Mucosa of descending colon (tissue), 3 donors: ENCODE results near the gene SCGB1D2. TPM values are rescaled to one million over a fixed set of nuclear protein-coding genes. Genes with fewer than 3 reads are reported as not detected.
A peak's percentile ranks its signal among the peaks of the same experiment; 100 is the strongest.

Experiments
- ATAC-seq: fragments of 200-7000 bp; cut with Tn5 transposase; one replicate; pipeline ENCODE4 v1.9.1; 2020; ENCODE audit warnings: mild to moderate bottlenecking, moderate library complexity
- DNase-seq, 3 donors: peaks; one replicate each; pipeline ENCODE4 v3.0.0-alpha.2; 2020
- H3K36me3 ChIP-seq: fragments of 200-600 bp; one replicate; pipeline ENCODE4 v1.8.0; 2021; ENCODE audit warnings: low read depth, mild to moderate bottlenecking
- H3K4me1 ChIP-seq: fragments of 200-600 bp; one replicate; pipeline ENCODE4 v1.8.0; 2021; ENCODE audit warnings: low read depth, mild to moderate bottlenecking
- H3K4me3 ChIP-seq: fragments of 200-600 bp; one replicate; pipeline ENCODE4 v1.8.0; 2021; ENCODE audit warnings: mild to moderate bottlenecking
- H3K9me3 ChIP-seq: fragments of 200-600 bp; one replicate; pipeline ENCODE4 v1.8.0; 2021; ENCODE audit warnings: mild to moderate bottlenecking
- CTCF ChIP-seq: fragments of 200-600 bp; IDR thresholded peaks from one replicate; pipeline ENCODE4 v1.8.0; 2022; ENCODE audit warnings: antibody characterized with exemption, mild to moderate bottlenecking
- intact Hi-C, 2 donors: fragments of 100-400 bp; cut with DNase I in 1 of 2; cut with micrococcal nuclease in 1 of 2; formaldehyde crosslinking; loops; one replicate each; pipeline versions ENCODE4 v1.11.0 to v1.11.1; 2022; cut with DNase I, micrococcal nuclease
- total RNA-seq, 3 donors: library from RNA; stranded (reverse); fragmentation: NEBNext Ultra II Directional in 2 of 3; extraction: Animal tissue kit (Norgen Biotek cat#: 25700) in 2 of 3; gene quantifications; one replicate each; pipeline versions ENCODE4 v1.2.1 to v1.2.4, GENCODE V29; 2021 to 2023
- donor health status: DM: no; HTN: no; CAD: no; lungs with moderate emphysema.
- donor health status: DM: no; HTN: no; CAD: no.
- donor health status: DM: no; HTN: yes; CAD: no.

Gene SCGB1D2
- total RNA-seq, 3 donors from 2014 or later: not detected

GRCh38 chr11:62264004-62264403, 22.0 kb downstream of the SCGB1D2 start:
- ATAC-seq (no peak), DNase-seq (no peak)
- no peak for TF ChIP-seq CTCF
- intact Hi-C loops: no loop called here
- Histone ChIP-seq H3K9me3 (no peaks in the 10 kb centered on the region), H3K4me1 (no peaks in the 10 kb centered on the region), H3K36me3 (no peaks in the 10 kb centered on the region), H3K4me3 (no peak overlapping the region)

DNA sequence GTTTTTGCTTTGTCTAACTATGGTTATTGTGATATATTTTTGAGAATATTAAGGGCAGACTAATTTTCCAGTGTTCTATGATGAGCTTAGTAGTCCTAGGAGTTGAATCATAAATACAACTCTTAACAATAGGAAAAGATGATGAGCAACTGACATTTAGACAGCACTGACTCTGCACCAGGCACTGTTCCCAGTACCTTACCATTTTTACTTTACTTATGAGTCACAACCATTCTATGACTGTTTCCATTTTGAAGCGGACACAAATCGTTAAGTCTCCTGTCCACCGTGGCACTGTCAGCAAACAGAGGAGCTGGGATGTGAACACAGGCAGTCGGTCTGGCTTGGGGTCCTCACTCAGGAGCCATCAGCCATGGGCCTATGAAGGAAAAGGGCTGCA, 24.5 kb downstream of the SCGB1D2 start:
- no peak for ATAC-seq
- no peak for TF ChIP-seq CTCF
- no peak for DNase-seq
- no peak overlapping the region for H3K4me3 ChIP-seq
- no peaks in the 10 kb centered on the region for H3K9me3 ChIP-seq
- intact Hi-C loops: no loop called here
- no peaks in the 10 kb centered on the region for H3K4me1 ChIP-seq
- no peaks in the 10 kb centered on the region for H3K36me3 ChIP-seq

GRCh38 chr11:62267050-62267449, 25.0 kb downstream of the SCGB1D2 start:
- DNase-seq: no peak
- no peak overlapping the region for H3K4me3 ChIP-seq
- no peaks in the 10 kb centered on the region for H3K4me1 ChIP-seq
- H3K9me3 ChIP-seq: no peaks in the 10 kb centered on the region
- TF ChIP-seq CTCF: no peak
- intact Hi-C loops: no loop called here
- no peak for ATAC-seq
- H3K36me3 ChIP-seq: no peaks in the 10 kb centered on the region

- ATAC-seq (no peak), DNase-seq (no peak)
- TF ChIP-seq CTCF: no peak
- Histone ChIP-seq H3K4me3 (no peak overlapping the region), H3K36me3 (no peaks in the 10 kb centered on the region), H3K4me1 (no peaks in the 10 kb centered on the region), H3K9me3 (no peaks in the 10 kb centered on the region)
- intact Hi-C loops: no loop called here
Measured at GRCh38 chr11:62267576-62267975, 25.5 kb downstream of the SCGB1D2 start.

DNA sequence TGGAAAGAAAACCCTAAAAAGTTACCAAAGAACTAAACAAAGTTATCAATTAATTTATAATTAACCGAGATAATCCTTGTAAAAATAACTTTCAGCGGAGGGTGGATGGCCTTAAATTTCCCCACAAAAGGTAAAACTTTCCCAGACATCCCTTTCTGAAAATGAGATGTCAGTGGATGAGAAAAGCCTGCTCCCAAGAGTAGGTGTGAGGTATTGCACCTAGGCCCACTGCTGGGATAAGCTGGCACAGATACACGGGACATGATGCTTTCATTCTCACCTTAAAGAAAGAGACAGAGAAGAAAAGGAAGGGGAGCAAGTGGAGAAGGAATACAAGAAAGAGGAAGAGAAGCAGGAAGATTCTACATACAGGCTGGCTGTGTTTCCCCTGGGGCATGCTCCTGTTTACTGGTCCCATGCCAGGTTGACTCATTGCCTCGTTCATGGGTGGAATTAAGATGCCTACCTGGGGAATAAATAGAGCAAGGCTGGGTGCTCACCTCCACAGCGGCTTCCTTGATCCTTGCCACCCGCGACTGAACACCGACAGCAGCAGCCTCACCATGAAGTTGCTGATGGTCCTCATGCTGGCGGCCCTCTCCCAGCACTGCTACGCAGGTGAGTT, 27.7 kb downstream of the SCGB1D2 start, which contains the start of gene SCGB2A2:
TSS of gene SCGB2A2 (plus strand) at position 505 of the 625 bp plus-strand sequence. CDS start at position 564, 59 bp downstream.
- no peak for TF ChIP-seq CTCF
- DNase-seq (peak in 1 of 3 donors; percentile 8), ATAC-seq (no peak)
- Histone ChIP-seq H3K4me1 (no peaks in the 10 kb centered on the region), H3K9me3 (no peaks in the 10 kb centered on the region), H3K36me3 (no peaks in the 10 kb centered on the region), H3K4me3 (no peak within 1 kb of the TSS)
- intact Hi-C loops: no loop called here

DNA sequence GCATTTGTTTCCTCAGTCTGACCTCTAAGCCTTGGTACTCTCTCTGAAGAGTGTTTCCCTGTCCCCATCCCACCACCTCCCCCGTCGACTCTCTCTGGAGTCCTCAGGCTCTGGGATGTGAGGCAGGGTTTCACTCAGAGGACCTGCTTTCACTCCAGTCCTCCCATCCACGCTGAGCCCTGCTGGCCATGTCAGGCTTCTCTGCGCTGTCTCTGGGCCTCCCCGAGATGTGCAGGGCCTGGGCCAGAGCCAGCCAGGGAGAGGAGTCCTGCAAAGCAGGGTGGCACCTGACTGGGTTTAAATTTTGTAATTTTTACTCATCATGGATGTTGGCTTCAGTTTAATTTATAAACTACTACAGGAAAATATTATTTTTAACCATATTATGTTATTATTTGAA, 31.2 kb downstream of the SCGB1D2 start:
- no peak for TF ChIP-seq CTCF
- DNase-seq: no peak
- no peaks in the 10 kb centered on the region for H3K9me3 ChIP-seq
- H3K4me1 ChIP-seq: no peaks in the 10 kb centered on the region
- intact Hi-C loops: no loop called here
- H3K4me3 ChIP-seq: no peak overlapping the region
- ATAC-seq: no peak
- H3K36me3 ChIP-seq: no peaks in the 10 kb centered on the region
